ENCODE measurements around the gene COQ5.
"Not testable (repeated sequence)": the region's sequence is repeated elsewhere in the genome, so short reads cannot be mapped to it uniquely, and the experiment has no call there.

COQ5 gene

GRCh38 chr12:120528861-120529525, at the start of gene COQ5:
COQ5 (minus strand) TSS chr12:120529158; CDS start chr12:120529141, 17 bp downstream.
- DNase-seq, result peak; percentile 71

- DNase-seq, result no peak
Measured at GRCh38 chr12:120574106-120574505, 45.1 kb upstream of the COQ5 start.

- no peak for DNase-seq
Measured at GRCh38 chr12:120573560-120573959, 44.6 kb upstream of the COQ5 start.

GRCh38 chr12:120571299-120571698, 42.3 kb upstream of the COQ5 start:
- DNase-seq, result no peak

- no peak for DNase-seq
Measured at GRCh38 chr12:120563495-120563894, 34.5 kb upstream of the COQ5 start.

- DNase-seq, result no peak
Measured at GRCh38 chr12:120562906-120563305, 33.9 kb upstream of the COQ5 start.

GRCh38 chr12:120557589-120557988, 28.6 kb upstream of the COQ5 start:
- no peak for DNase-seq

GRCh38 chr12:120554678-120555077, 25.7 kb upstream of the COQ5 start:
- no peak for DNase-seq

- no peak for DNase-seq
Measured at GRCh38 chr12:120546050-120546386, 17.1 kb upstream of the COQ5 start.

- DNase-seq, result no peak
Measured at GRCh38 chr12:120544691-120545090, 15.7 kb upstream of the COQ5 start.

GRCh38 chr12:120542166-120542565, 13.2 kb upstream of the COQ5 start:
- no peak for DNase-seq

- DNase-seq, result no peak
Measured at GRCh38 chr12:120540445-120540844, 11.5 kb upstream of the COQ5 start.

- DNase-seq, result no peak
Measured at GRCh38 chr12:120539303-120539702, 10.3 kb upstream of the COQ5 start.

GRCh38 chr12:120538281-120539156, 9.6 kb upstream of the COQ5 start:
- DNase-seq, result no peak

- no peak for DNase-seq
Measured at GRCh38 chr12:120537856-120538220, 8.9 kb upstream of the COQ5 start.

GRCh38 chr12:120536064-120536791, 7.3 kb upstream of the COQ5 start:
- DNase-seq, result no peak

- no peak for DNase-seq
Measured at GRCh38 chr12:120534703-120535655, 6.0 kb upstream of the COQ5 start.

- peak; percentile 76 for DNase-seq
Measured at GRCh38 chr12:120534203-120534702, 5.3 kb upstream of the COQ5 start, which contains the start of gene RNF10. RNF10 (plus strand) TSS chr12:120534356; CDS start chr12:120534812, 456 bp downstream.

- no peak for DNase-seq
Measured at GRCh38 chr12:120532701-120533238, 3.8 kb upstream of the COQ5 start.

- not testable (repeated sequence) for DNase-seq
Measured at GRCh38 chr12:120530418-120530761, 1.4 kb upstream of the COQ5 start.

GRCh38 chr12:120529641-120530417, 871 bp upstream of the COQ5 start:
- DNase-seq, result no peak

All from NCI-H1092 (cell line).